Endometrium (tissue), 2 donors: ENCODE measurements around the gene SIKE1.
"Not testable (repeated sequence)": the region's sequence is repeated elsewhere in the genome, so short reads cannot be mapped to it uniquely, and the experiment has no call there.

Source experiments
- FAIRE-seq: peaks from 2 replicates; lab custom pipeline; 2012; peaks lifted over from hg19 to GRCh38; lab: Jason Lieb, UNC
- donor health status: control.
- donor health status: control.

Gene SIKE1

GRCh38 chr1:114780344-114781226, at the start of gene SIKE1:
SIKE1 (minus strand) TSS chr1:114780685; CDS start chr1:114780607, 78 bp downstream.
- FAIRE-seq: peak; percentile 23

DNA sequence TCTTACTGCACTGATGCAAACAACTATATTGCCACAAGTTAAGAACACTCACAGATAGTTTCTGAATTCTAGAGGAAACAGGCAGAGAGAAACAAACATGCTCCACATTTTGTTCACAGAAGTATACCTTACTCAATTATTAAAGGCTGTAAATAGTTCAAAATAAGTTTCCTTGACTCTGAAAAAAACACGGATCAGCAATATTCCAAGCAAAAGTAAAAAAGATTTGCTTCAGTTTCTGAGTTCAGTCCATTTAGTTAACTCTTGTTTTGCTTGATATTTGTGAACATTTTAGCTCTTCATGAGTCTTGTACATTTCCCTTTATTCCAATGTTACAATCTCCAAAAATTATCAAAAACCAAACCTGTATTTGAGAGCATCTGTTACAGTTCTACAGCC, 49.6 kb upstream of the SIKE1 start:
- FAIRE-seq: not testable (repeated sequence)

GRCh38 chr1:114828251-114828650, 47.8 kb upstream of the SIKE1 start:
- no peak for FAIRE-seq

GRCh38 chr1:114821978-114822377, 41.5 kb upstream of the SIKE1 start:
- no peak for FAIRE-seq

GRCh38 chr1:114820392-114820791, 39.9 kb upstream of the SIKE1 start:
- no peak for FAIRE-seq

- no peak for FAIRE-seq
These were observed 39.4 kb upstream of the SIKE1 start for GRCh38 chr1:114819869-114820268.

DNA sequence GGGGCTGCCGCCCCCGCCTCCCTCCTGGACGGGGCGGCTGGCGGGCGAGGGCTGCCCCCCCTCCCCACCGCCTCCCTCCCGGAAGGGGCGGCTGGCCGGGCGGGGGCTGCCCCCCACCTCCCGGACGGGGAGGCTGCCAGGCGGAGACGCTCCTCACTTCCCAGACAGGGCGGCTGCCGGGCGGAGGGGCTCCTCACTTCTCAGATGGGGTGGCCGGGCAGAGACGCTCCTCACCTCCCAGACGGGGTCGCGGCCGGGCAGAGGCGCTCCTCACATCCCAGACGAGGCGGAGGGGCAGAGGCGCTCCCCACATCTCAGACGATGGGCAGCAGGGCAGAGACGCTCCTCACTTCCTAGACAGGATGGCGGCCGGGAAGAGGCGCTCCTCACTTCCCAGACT, 24.0 kb upstream of the SIKE1 start:
- FAIRE-seq: not testable (repeated sequence)

DNA sequence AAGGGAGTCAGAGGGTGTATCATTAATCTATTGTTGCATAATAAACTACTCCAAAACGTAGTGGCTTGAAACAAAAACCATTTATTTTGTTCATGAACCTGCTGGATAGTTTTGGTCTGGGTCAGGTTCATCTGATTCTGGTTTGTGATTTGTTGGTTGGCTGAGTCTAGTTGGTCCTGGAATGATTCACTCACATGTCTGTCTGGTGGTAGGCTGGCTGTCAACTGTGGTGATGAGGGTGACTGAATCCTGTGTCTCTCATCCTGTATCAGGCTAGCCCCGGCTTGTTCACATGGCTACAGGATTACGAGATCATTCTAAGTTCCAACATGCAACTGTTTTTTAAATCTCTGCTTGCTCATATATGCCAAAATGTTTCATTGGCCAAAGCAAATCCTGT, 22.5 kb upstream of the SIKE1 start:
- FAIRE-seq: no peak

- FAIRE-seq: no peak
These were observed 13.6 kb upstream of the SIKE1 start for GRCh38 chr1:114794038-114794437.

- FAIRE-seq: not testable (repeated sequence)
These were observed 10.1 kb upstream of the SIKE1 start for GRCh38 chr1:114790581-114790980.

- not testable (repeated sequence) for FAIRE-seq
These were observed 6.0 kb upstream of the SIKE1 start for GRCh38 chr1:114786440-114786839.

GRCh38 chr1:114782476-114782875, 2.0 kb upstream of the SIKE1 start:
- no peak for FAIRE-seq

DNA sequence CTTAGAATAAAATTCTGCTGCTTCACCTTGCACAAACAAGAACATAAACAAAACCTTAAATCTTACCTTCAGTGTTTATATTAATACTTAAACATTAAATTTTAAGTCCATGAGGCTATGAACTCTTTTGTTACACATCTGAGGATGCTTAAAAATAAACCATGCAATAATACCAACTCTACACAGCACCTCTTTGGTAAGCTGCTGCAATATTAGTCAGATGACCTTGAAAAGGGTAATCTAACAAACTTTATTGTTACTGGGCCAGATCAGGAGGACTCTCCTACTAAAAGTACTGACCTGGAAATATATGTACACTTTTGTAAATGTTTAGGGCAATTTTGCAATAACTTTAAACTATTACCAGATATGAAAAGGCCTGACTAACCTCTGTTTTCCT, 763 bp downstream of the SIKE1 start:
- FAIRE-seq: no peak

- FAIRE-seq: not testable (repeated sequence)
These were observed 3.8 kb downstream of the SIKE1 start for GRCh38 chr1:114776726-114777125.

- FAIRE-seq: no peak
These were observed 8.5 kb downstream of the SIKE1 start for GRCh38 chr1:114771992-114772391.

- no peak for FAIRE-seq
These were observed 9.5 kb downstream of the SIKE1 start for GRCh38 chr1:114770989-114771388.

DNA sequence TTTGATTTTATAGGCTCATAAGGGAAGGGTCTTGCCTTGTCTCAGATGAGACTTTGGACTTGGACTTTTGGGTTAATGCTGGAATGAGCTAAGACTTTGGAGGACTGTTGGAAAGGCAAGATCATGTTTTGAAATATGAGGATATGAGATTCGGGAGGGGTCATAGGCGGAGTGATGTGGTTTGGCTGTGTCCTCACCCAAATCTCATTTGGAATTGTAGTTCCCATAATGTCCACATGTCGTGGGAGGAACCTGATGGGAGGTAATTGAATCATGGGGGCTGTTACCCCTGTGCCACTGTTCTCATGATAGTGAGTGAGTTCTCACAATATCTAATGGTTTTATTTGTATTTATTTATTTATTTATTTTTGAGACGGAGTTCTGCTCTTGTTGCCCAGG, 15.8 kb downstream of the SIKE1 start:
- no peak for FAIRE-seq

DNA sequence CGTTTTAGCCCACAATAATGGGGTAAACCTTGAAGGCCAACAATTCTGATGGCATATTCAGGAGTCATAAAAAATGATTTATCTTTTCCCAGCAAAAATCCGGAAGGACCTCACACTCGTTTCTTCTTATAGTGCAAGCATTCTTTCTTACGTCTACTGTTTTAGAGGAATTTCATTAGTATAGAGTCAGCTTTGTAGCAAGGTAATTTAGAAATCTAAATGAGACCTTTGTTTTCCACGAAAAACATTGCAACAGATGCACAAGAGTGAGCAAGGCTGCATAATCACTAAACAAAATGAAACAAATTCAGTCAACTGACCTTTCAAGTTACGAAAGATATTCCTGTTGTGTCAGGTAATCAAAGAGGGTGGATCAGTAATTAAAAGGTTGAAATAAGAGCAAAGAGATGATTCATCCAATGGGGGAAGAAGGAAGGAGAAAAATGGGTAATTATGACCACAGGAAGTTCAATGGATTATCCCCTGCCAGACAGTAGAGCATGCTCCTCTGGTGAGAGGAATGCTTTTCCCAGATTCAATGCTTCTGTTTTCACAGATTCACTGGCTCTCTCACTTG, 22.1 kb downstream of the SIKE1 start:
- no peak for FAIRE-seq

DNA sequence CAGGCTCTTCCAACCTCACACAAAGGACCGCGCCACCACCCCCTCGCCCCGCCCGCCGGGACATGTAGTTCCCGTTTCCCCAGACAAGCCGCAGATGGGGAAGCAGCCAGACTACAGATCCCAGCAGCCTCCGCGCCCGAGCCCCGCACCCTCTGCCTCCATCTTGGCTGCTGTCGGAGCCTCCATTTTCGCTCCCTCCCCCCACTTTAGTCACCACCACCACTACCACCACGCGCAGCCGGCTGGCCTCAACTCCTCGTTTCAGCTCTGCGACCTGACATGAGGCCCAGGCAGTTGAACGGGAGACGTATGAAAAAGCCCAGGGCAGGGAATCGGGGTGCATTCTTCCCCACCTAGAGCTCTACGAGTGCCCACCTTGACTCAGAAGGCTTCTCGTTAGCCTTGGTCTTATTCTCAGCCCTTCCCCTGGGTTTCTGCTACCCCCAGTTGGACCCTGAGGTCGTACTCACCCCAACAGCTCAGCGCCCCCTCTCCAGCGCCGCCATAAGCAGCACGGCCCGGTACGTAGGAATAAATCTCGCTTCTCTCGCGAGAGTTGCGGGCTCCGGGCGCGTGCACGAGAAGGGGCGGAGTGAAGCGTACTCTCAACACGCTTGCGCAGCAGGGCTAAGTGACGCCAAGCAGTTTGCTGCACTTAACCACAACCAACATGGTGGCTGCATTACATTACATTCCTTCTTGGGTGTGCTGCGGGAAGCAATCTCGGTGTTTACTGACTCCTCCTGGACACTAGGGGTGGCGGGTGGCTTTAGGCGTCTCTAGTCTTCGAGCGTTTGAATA, 22.8 kb downstream of the SIKE1 start, which contains the start of gene CSDE1:
Gene CSDE1 (minus strand): TSS at position 530 of the 801 bp plus-strand sequence. CDS start 18,094 bp downstream, outside the sequence.
- FAIRE-seq: peak; percentile 85

GRCh38 chr1:114756949-114757454, 23.5 kb downstream of the SIKE1 start:
- FAIRE-seq: no peak

DNA sequence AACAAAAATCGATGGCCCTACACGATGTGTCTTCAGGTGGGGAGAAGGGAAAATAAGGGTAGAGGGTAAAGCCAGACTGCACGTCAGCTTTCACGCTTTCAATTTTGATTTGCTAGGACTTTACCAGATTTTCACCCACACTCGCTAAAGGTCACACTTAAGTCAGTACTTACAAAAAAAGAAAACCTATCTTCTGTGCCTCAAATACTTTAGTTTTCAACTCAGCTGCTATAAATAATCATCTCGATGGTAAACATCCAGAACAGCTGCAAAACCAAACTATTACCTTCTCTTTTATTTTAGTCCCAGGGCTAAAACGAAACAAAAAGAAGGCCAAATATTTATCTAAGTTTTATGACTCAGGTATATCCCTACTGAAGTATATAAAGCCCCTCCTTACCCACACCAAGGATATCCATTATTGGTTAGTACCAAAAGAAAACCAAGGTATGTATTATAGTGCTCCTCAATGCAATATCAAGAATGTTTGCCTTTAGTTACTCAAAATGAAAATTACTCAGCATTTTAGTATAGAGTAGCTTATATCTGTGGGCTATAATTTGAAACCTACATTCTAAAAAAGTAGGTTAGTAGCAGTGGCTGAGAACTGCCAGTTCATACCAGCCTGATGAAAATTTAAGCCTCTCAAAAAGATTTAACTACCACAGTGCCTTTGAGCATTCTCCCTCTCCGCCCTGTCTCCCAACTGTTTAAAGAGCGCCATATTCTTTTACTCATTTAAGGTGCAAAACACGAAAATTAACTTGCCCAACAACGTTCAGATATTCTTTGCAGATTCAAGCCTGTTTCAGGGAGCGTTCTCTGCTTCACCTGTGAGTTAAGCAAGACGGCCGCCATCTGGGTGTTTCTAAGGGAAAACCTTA, 24.2 kb downstream of the SIKE1 start:
- FAIRE-seq: no peak
